GM23248 (cell line): ENCODE data around the gene SETBP1. TPM values are rescaled to one million over a fixed set of nuclear protein-coding genes. Genes with fewer than 3 reads are reported as not detected.

Experiments used
- DNase-seq: peaks from one replicate; pipeline ENCODE4 v3.0.0-alpha.2; 2015
- H2AFZ ChIP-seq: fragments of 200-600 bp; sonication (generic); 2 replicates; pipeline ENCODE4 v1.6.1; 2016; ENCODE audit warnings: antibody characterized with exemption
- H3F3A ChIP-seq: fragments of 200-600 bp; sonication (generic); 2 replicates; pipeline ENCODE4 v1.6.1; 2016; ENCODE audit warnings: mild to moderate bottlenecking, antibody characterized with exemption, mixed run types; ENCODE audit not compliant: insufficient read depth
- H3K27ac ChIP-seq: fragments of 200-600 bp; sonication (generic); 2 replicates; pipeline ENCODE4 v1.5.1; 2016; ENCODE audit warnings: mild to moderate bottlenecking
- H3K27me3 ChIP-seq: fragments of 200-600 bp; sonication (generic); replicated peaks from 2 replicates; pipeline ENCODE4 v1.6.1; 2016; ENCODE audit warnings: mild to moderate bottlenecking; ENCODE audit not compliant: insufficient read depth
- H3K36me3 ChIP-seq: fragments of 200-600 bp; sonication (generic); 2 replicates; pipeline ENCODE4 v1.6.1; 2016; ENCODE audit warnings: low read depth, mild to moderate bottlenecking
- H3K4me1 ChIP-seq: fragments of 200-600 bp; sonication (generic); 2 replicates; pipeline ENCODE4 v1.6.1; 2016; ENCODE audit warnings: mild to moderate bottlenecking; ENCODE audit not compliant: insufficient read depth
- H3K4me2 ChIP-seq: fragments of 200-600 bp; sonication (generic); one replicate; pipeline ENCODE4 v1.6.1; 2016; ENCODE audit warnings: mild to moderate bottlenecking; ENCODE audit not compliant: unreplicated experiment
- H3K4me3 ChIP-seq: fragments of 200-600 bp; sonication (generic); 2 replicates; pipeline ENCODE4 v1.5.1; 2016; ENCODE audit warnings: mild to moderate bottlenecking
- H3K79me2 ChIP-seq: fragments of 200-600 bp; sonication (generic); 2 replicates; pipeline ENCODE4 v1.6.1; 2016; ENCODE audit warnings: mild to moderate bottlenecking; ENCODE audit not compliant: insufficient read depth
- H3K9ac ChIP-seq: fragments of 200-600 bp; sonication (generic); 2 replicates; pipeline ENCODE4 v1.6.1; 2016; ENCODE audit warnings: mild to moderate bottlenecking
- H3K9me2 ChIP-seq: fragments of 200-600 bp; sonication (generic); 2 replicates; pipeline ENCODE4 v1.6.1; 2016; ENCODE audit warnings: mixed run types, mild to moderate bottlenecking, moderate library complexity; ENCODE audit not compliant: insufficient read depth
- H3K9me3 ChIP-seq: fragments of 200-600 bp; sonication (generic); one replicate; pipeline ENCODE4 v1.6.1; 2017; ENCODE audit warnings: low read depth
- H4K20me1 ChIP-seq: fragments of 200-600 bp; sonication (generic); 2 replicates; pipeline ENCODE4 v1.6.0; 2016; ENCODE audit not compliant: insufficient read depth
- EZH2 ChIP-seq: fragments of 200-600 bp; sonication (generic); IDR thresholded peaks from 2 replicates; pipeline ENCODE4 v1.6.1; 2018; ENCODE audit warnings: antibody characterized with exemption, mild to moderate bottlenecking; ENCODE audit not compliant: insufficient read depth, poor library complexity, severe bottlenecking
- EZH2phosphoT487 ChIP-seq: fragments of 200-600 bp; sonication (generic); IDR thresholded peaks from 2 replicates; pipeline ENCODE4 v1.6.1; 2018; ENCODE audit warnings: antibody characterized with exemption, moderate library complexity, mild to moderate bottlenecking, low read depth; ENCODE audit not compliant: insufficient read depth
- WGBS, 2 experiments: methylation state at CpG; one replicate each; pipeline ENCODE4 v1.1.6; 2015 to 2017; ENCODE audit warnings: low lambda C conversion rate in 2 of 2, low coverage in 1 of 2; ENCODE audit errors: missing lambda C conversion rate in 2 of 2; 5-methylcytosine and 5-hydroxymethylcytosine counted together
- in situ Hi-C: fragments of 300-500 bp; cut with MboI; formaldehyde crosslinking; loops from 2 replicates; pipeline ENCODE4 v1.15.0; 2020
- polyA plus RNA-seq: library from polyadenylated mRNA; unstranded; fragments of >200 nt; fragmentation: Nextera tagmentation; extraction: Ambion mirVana; gene quantifications from 2 replicates; pipeline ENCODE4 v1.2.1, GENCODE V29; 2016
- total RNA-seq: library from RNA; depleted of rRNA; stranded (reverse); fragments of >200 nt; shearing (Covaris generic); gene quantifications from 2 replicates; pipeline ENCODE4 v1.2.3, GENCODE V29; 2014

The SETBP1 gene
- total and polyA plus RNA-seq, 2 experiments from 2014 or later = 1.3 to 4.1 TPM

DNA sequence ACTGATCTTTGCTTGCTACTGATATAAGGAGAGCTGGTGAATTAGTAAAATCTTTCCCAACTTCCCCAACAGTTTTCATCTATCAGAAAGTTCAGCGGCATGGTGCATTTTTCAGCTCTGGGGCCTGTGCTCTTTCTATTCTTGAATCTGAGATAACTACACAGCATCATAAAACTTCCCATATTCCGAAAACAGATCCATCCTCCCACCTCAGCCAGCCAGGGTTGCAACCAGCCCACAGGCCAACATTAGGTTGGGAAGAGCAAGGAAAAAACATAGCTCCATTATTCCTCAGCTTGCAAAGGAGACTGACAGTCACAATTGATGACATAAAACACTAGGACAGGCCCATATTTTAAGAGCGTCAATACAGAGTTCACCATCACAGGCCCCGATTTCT lies 297.2 kb downstream of the SETBP1 start:
- Histone ChIP-seq H3K9me3 (no peaks in the 10 kb centered on the region), H3K27ac (no peak overlapping the region), H4K20me1 (no peaks in the 10 kb centered on the region), H3K9ac (no peak overlapping the region), H3K79me2 (no peaks in the 10 kb centered on the region), H3K27me3 (no peaks in the 10 kb centered on the region), H3K4me3 (no peak overlapping the region), H3K9me2 (no peaks in the 10 kb centered on the region), H3K4me2 (no peak overlapping the region), H3F3A (no peaks in the 10 kb centered on the region), H3K36me3 (no peaks in the 10 kb centered on the region), H3K4me1 (no peaks in the 10 kb centered on the region), H2AFZ (no peak overlapping the region)
- in situ Hi-C loops = loop anchor here (25.0 kb wide), 1 partner anchor 841 kb away; no protein-coding TSS in a partner anchor
- no peak for TF ChIP-seq EZH2phosphoT487
- no peak for TF ChIP-seq EZH2
- DNase-seq = no peak
- 97% methylated on average over 4 of the region's 4 CpGs for WGBS, 2 experiments

DNA sequence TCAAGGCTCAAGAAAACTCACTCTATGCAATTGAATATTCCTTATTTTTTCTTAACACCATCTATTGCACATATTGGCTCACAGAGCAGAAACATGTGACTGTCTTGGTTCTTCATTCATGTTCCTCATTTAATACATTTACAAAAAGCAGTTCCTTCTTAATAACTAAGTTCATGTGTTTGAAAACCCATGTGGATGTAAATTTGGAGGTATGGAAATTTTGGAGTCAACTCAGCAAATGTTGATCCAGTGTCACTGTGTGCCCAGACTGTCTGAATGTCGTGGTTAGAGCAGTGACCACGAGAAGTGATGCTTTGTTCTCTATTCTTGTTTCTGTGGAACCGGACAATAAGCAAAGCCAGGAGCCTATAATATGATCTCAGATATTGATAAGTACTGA lies 299.1 kb downstream of the SETBP1 start:
- no peak overlapping the region for H3K27ac ChIP-seq
- H4K20me1 ChIP-seq = 0 out of 2 replicates have a peak, but pooled peaks cover 6% of the 10 kb centered on the region
- no peak for DNase-seq
- H3K79me2 ChIP-seq = no peaks in the 10 kb centered on the region
- H3K4me3 ChIP-seq = no peak overlapping the region
- in situ Hi-C loops = loop anchor here (25.0 kb wide), 1 partner anchor 842 kb away; no protein-coding TSS in a partner anchor
- no peaks in the 10 kb centered on the region for H3K4me1 ChIP-seq
- no peak overlapping the region for H3K4me2 ChIP-seq
- no peaks in the 10 kb centered on the region for H3K27me3 ChIP-seq
- H2AFZ ChIP-seq = no peak overlapping the region
- H3K9me2 ChIP-seq = no peaks in the 10 kb centered on the region
- H3F3A ChIP-seq = no peaks in the 10 kb centered on the region
- no peaks in the 10 kb centered on the region for H3K9me3 ChIP-seq
- no peaks in the 10 kb centered on the region for H3K36me3 ChIP-seq
- TF ChIP-seq EZH2phosphoT487 = no peak
- no peak for TF ChIP-seq EZH2
- H3K9ac ChIP-seq = no peak overlapping the region
- WGBS, 2 experiments = 92 to 97% methylated on average over 3 of the region's 3 CpGs

DNA sequence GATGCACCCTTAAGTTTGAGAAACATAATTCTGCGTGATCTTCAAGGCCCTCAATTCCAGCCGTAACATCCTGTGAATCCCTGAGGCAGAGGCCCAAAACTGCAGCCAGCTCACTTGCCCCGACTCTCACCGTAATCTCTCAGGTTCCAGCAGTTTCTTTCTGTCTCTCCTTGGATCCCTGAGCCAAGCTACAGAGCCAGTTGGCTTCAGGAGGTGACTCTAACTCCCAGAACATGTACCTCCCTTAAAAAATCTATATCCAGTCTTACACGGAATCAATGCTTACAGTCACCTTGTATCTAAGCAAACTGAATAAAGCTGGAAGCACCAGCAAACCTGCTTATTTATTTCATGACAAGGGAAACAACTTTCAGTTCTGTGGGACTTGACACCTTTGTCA lies 300.4 kb downstream of the SETBP1 start:
- no peak for TF ChIP-seq EZH2phosphoT487
- TF ChIP-seq EZH2 = no peak
- 89 to 94% methylated on average over 5 of the region's 5 CpGs for WGBS, 2 experiments
- no peaks in the 10 kb centered on the region for H3K4me1 ChIP-seq
- H3K27me3 ChIP-seq = no peaks in the 10 kb centered on the region
- in situ Hi-C loops = loop anchor here (25.0 kb wide), 1 partner anchor 844 kb away; no protein-coding TSS in a partner anchor
- no peaks in the 10 kb centered on the region for H3K9me2 ChIP-seq
- H3K36me3 ChIP-seq = no peaks in the 10 kb centered on the region
- no peaks in the 10 kb centered on the region for H3K9me3 ChIP-seq
- H3F3A ChIP-seq = no peaks in the 10 kb centered on the region
- no peaks in the 10 kb centered on the region for H3K79me2 ChIP-seq
- H3K9ac ChIP-seq = no peak overlapping the region
- no peak overlapping the region for H3K4me2 ChIP-seq
- no peak for DNase-seq
- H3K4me3 ChIP-seq = no peak overlapping the region
- no peak overlapping the region for H2AFZ ChIP-seq
- H4K20me1 ChIP-seq = 0 out of 2 replicates have a peak, but pooled peaks cover 6% of the 10 kb centered on the region
- no peak overlapping the region for H3K27ac ChIP-seq

GRCh38 chr18:44986933-44987332 lies 306.2 kb downstream of the SETBP1 start:
- Histone ChIP-seq H3K9me2 (no peaks in the 10 kb centered on the region), H3K36me3 (no peaks in the 10 kb centered on the region), H4K20me1 (0 out of 2 replicates have a peak, but pooled peaks cover 6% of the 10 kb centered on the region), H3K4me3 (no peak overlapping the region), H3F3A (no peaks in the 10 kb centered on the region), H3K79me2 (no peaks in the 10 kb centered on the region), H3K9ac (no peak overlapping the region), H3K4me1 (no peaks in the 10 kb centered on the region), H3K4me2 (no peak overlapping the region), H3K9me3 (no peaks in the 10 kb centered on the region), H2AFZ (no peak overlapping the region), H3K27me3 (no peaks in the 10 kb centered on the region), H3K27ac (no peak overlapping the region)
- TF ChIP-seq EZH2 = no peak
- no peak for TF ChIP-seq EZH2phosphoT487
- peak; percentile 8 for DNase-seq
- in situ Hi-C loops = loop anchor here (25.0 kb wide), 1 partner anchor 850 kb away; no protein-coding TSS in a partner anchor
- WGBS, 2 experiments = 95 to 98% methylated on average over 3 of the region's 3 CpGs

DNA sequence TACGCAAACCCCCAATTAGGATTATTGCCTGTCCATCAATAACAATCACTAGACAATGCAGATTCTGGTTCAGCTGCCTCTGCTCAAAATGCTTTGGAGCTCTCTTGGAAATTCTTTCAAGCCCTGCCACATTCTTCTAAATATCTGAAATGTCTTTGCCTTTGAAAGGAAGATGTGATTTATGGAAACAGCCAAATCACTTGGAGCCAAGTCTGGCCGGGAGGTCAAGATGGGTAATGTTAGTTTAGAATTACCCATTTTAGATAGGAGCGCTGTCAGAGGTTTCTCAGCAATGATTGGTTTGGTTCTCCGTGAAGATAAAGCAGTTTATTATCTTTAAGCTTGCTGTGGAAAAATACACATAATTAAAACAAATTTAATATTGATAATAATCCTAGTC lies 306.7 kb downstream of the SETBP1 start:
- Histone ChIP-seq H3F3A (no peaks in the 10 kb centered on the region), H3K4me2 (no peak overlapping the region), H3K79me2 (no peaks in the 10 kb centered on the region), H4K20me1 (0 out of 2 replicates have a peak, but pooled peaks cover 6% of the 10 kb centered on the region), H2AFZ (no peak overlapping the region), H3K9me2 (no peaks in the 10 kb centered on the region), H3K4me1 (no peaks in the 10 kb centered on the region), H3K4me3 (no peak overlapping the region), H3K9me3 (no peaks in the 10 kb centered on the region), H3K27ac (no peak overlapping the region), H3K27me3 (no peaks in the 10 kb centered on the region), H3K36me3 (no peaks in the 10 kb centered on the region), H3K9ac (no peak overlapping the region)
- WGBS, 2 experiments = 93 to 100% methylated on average over 4 of the region's 4 CpGs
- in situ Hi-C loops = loop anchor here (25.0 kb wide), 1 partner anchor 850 kb away; no protein-coding TSS in a partner anchor
- TF ChIP-seq EZH2 = no peak
- TF ChIP-seq EZH2phosphoT487 = no peak
- no peak for DNase-seq
